Naive thymus-derived CD4-positive, alpha-beta T cell (primary cell): Measurements from ENCODE around the gene CD300LB. TPM values are rescaled to one million over a fixed set of nuclear protein-coding genes. Genes with fewer than 3 reads are reported as not detected.

ENCODE experiments used
- ATAC-seq: fragments of 150-1000 bp; cut with Tn5 transposase; 2 replicates; pipeline ENCODE4 v1.10.0; 2021; ENCODE audit warnings: mild to moderate bottlenecking, moderate library complexity
- CTCF ChIA-PET: fragments of 350-600 bp; sonication (Branson Sonifier 250); formaldehyde crosslinking; loops from one replicate; lab custom pipeline; 2021; ENCODE audit warnings: antibody characterized with exemption; lab: Charles Lee
- POLR2A ChIA-PET: fragments of 350-600 bp; sonication (Branson Sonifier 250); formaldehyde crosslinking; loops from one replicate; lab custom pipeline; 2021; ENCODE audit warnings: antibody characterized with exemption, inconsistent platforms; lab: Charles Lee
- DNase-seq, 9 donors: peaks; one replicate each; pipeline versions ENCODE4 v3.0.0 to v3.0.0-alpha.2; 2020 to 2022; ENCODE audit warnings: mixed read lengths in 1 of 9
- H3K27ac ChIP-seq: one replicate; pipeline ENCODE4 v1.7.0; 2013; ENCODE audit warnings: mild to moderate bottlenecking, low read depth, low read length, moderate library complexity
- H3K27me3 ChIP-seq, 2 donors: one replicate each; pipeline ENCODE4 v1.7.0; 2013; ENCODE audit warnings: low read length in 2 of 2, mild to moderate bottlenecking in 2 of 2, moderate library complexity in 2 of 2; ENCODE audit not compliant: control insufficient read depth in 2 of 2, insufficient read depth in 2 of 2
- H3K36me3 ChIP-seq, 3 experiments: 1 replicate in 2 of 3; 2 replicates in 1 of 3; pipeline ENCODE4 v1.7.0; 2013; ENCODE audit warnings: low read length in 3 of 3, mild to moderate bottlenecking in 3 of 3, moderate library complexity in 1 of 3; ENCODE audit not compliant: insufficient read depth in 3 of 3, control insufficient read depth in 2 of 3
- H3K4me1 ChIP-seq, 2 donors: one replicate each; pipeline ENCODE4 v1.7.0; 2013; ENCODE audit warnings: low read length in 2 of 2, mild to moderate bottlenecking in 2 of 2, moderate library complexity in 1 of 2; ENCODE audit not compliant: control insufficient read depth in 2 of 2, insufficient read depth in 2 of 2
- H3K4me3 ChIP-seq: 2 replicates; pipeline ENCODE4 v1.7.0; 2013; ENCODE audit warnings: mild to moderate bottlenecking, low read length
- H3K9me3 ChIP-seq, 3 experiments: 1 replicate in 2 of 3; 2 replicates in 1 of 3; pipeline ENCODE4 v1.7.0; 2013; ENCODE audit warnings: low read length in 3 of 3; ENCODE audit not compliant: control insufficient read depth in 2 of 3
- H3K27ac Mint-ChIP-seq, 9 donors: one replicate each; pipeline ENCODE4 v1.8.0; 2020 to 2022; ENCODE audit warnings: mixed read lengths in 9 of 9, mild to moderate bottlenecking in 8 of 9, moderate library complexity in 5 of 9, inconsistent platforms in 2 of 9
- H3K27me3 Mint-ChIP-seq, 5 donors: one replicate each; pipeline ENCODE4 v1.8.0; 2021 to 2022; ENCODE audit warnings: mixed read lengths in 5 of 5, mild to moderate bottlenecking in 1 of 5
- H3K36me3 Mint-ChIP-seq, 5 donors: one replicate each; pipeline ENCODE4 v1.8.0; 2020 to 2022; ENCODE audit warnings: mixed read lengths in 5 of 5, mild to moderate bottlenecking in 3 of 5, inconsistent platforms in 1 of 5
- H3K4me1 Mint-ChIP-seq, 7 donors: one replicate each; pipeline ENCODE4 v1.8.0; 2020 to 2022; ENCODE audit warnings: mixed read lengths in 7 of 7, mild to moderate bottlenecking in 3 of 7, inconsistent platforms in 1 of 7
- H3K4me3 Mint-ChIP-seq, 10 donors: one replicate each; pipeline ENCODE4 v1.8.0; 2020 to 2022; ENCODE audit warnings: mild to moderate bottlenecking in 10 of 10, mixed read lengths in 10 of 10, moderate library complexity in 6 of 10, inconsistent platforms in 2 of 10
- H3K9me3 Mint-ChIP-seq, 11 donors: one replicate each; pipeline ENCODE4 v1.8.0; 2020 to 2022; ENCODE audit warnings: mixed read lengths in 11 of 11, mild to moderate bottlenecking in 4 of 11, inconsistent platforms in 1 of 11, moderate library complexity in 1 of 11
- intact Hi-C, 2 donors: fragments of 100-400 bp; cut with micrococcal nuclease; formaldehyde crosslinking; loops; one replicate each; pipeline ENCODE4 v1.15.1; 2023
- polyA plus RNA-seq, 2 donors: library from polyadenylated mRNA; unstranded; fragments of 300-500 nt; fragmentation: Illumina TruSeq; gene quantifications; one replicate each; pipeline ENCODE4 v1.2.3, GENCODE V29; 2021
- total RNA-seq, 6 experiments: library from RNA in 5 of 6; stranded (reverse) in 5 of 6; gene quantifications; 1 replicate in 5 of 6; 2 replicates in 1 of 6; pipeline ENCODE4 v1.2.3 and lab custom pipeline; 2021 to 2026

Gene CD300LB
- total and polyA plus RNA-seq, 7 experiments from 2014 or later = 0.27 to 23.9 (median 2.0) TPM; not detected in 3

- Mint-ChIP-seq H3K27me3 (peaks cover 16 to 43% (median 26%) of the 10 kb centered on the region in 5 donors), H3K36me3 (peaks cover 0 to 3% (median 0%) of the 10 kb centered on the region in 5 donors), H3K4me1 (peaks cover 0 to 13% (median 0%) of the 10 kb centered on the region in 7 donors), H3K27ac (no peak overlapping the region), H3K4me3 (no peak overlapping the region), H3K9me3 (peaks cover 0 to 10% (median 4%) of the 10 kb centered on the region in 11 donors)
- peak in 1 of 9 donors; percentile 6 for DNase-seq
- no peaks in the 10 kb centered on the region for H3K36me3 ChIP-seq
- H3K4me3 ChIP-seq = no peak overlapping the region
- H3K27me3 ChIP-seq = no peaks in the 10 kb centered on the region
- no peak for ATAC-seq
- CTCF ChIA-PET = no interaction called here
- intact Hi-C loops = no loop called here
- H3K27ac ChIP-seq = no peak overlapping the region
- POLR2A ChIA-PET = no interaction called here
- H3K9me3 ChIP-seq = no peaks in the 10 kb centered on the region
- no peaks in the 10 kb centered on the region for H3K4me1 ChIP-seq
Observed at GRCh38 chr17:74524653-74525464, 6.4 kb downstream of the CD300LB start.

GRCh38 chr17:74523308-74523707 is 8.0 kb downstream of the CD300LB start:
- H3K4me1 Mint-ChIP-seq = peaks cover 0 to 13% (median 0%) of the 10 kb centered on the region in 7 donors
- H3K27ac Mint-ChIP-seq = no peak overlapping the region
- DNase-seq = no peak
- H3K27ac ChIP-seq = no peak overlapping the region
- H3K9me3 Mint-ChIP-seq = peaks cover 0 to 18% (median 9%) of the 10 kb centered on the region in 11 donors
- H3K27me3 ChIP-seq = no peaks in the 10 kb centered on the region
- H3K4me3 ChIP-seq = no peak overlapping the region
- H3K4me1 ChIP-seq = no peaks in the 10 kb centered on the region
- peaks cover 14 to 44% (median 30%) of the 10 kb centered on the region in 5 donors for H3K27me3 Mint-ChIP-seq
- POLR2A ChIA-PET = no interaction called here
- ATAC-seq = no peak
- no peaks in the 10 kb centered on the region for H3K36me3 ChIP-seq
- intact Hi-C loops = no loop called here
- peaks cover 0 to 5% (median 3%) of the 10 kb centered on the region in 5 donors for H3K36me3 Mint-ChIP-seq
- CTCF ChIA-PET = no interaction called here
- H3K9me3 ChIP-seq = no peaks in the 10 kb centered on the region
- H3K4me3 Mint-ChIP-seq = no peak overlapping the region

GRCh38 chr17:74522381-74523105 is 8.7 kb downstream of the CD300LB start:
- peaks cover 17 to 48% (median 32%) of the 10 kb centered on the region in 5 donors for H3K27me3 Mint-ChIP-seq
- H3K9me3 Mint-ChIP-seq = peaks cover 3 to 26% (median 12%) of the 10 kb centered on the region in 11 donors
- Histone ChIP-seq H3K27me3 (no peaks in the 10 kb centered on the region), H3K4me1 (no peaks in the 10 kb centered on the region), H3K4me3 (no peak overlapping the region), H3K36me3 (no peaks in the 10 kb centered on the region), H3K9me3 (no peaks in the 10 kb centered on the region), H3K27ac (no peak overlapping the region)
- DNase-seq (peak in 1 of 9 donors; percentile 8), ATAC-seq (no peak)
- no peak overlapping the region for H3K4me3 Mint-ChIP-seq
- ChIA-PET CTCF (no interaction called here), POLR2A (no interaction called here)
- intact Hi-C loops = no loop called here
- H3K4me1 Mint-ChIP-seq = peaks cover 0 to 13% (median 0%) of the 10 kb centered on the region in 7 donors
- H3K27ac Mint-ChIP-seq = no peak overlapping the region
- H3K36me3 Mint-ChIP-seq = peaks cover 0 to 8% (median 5%) of the 10 kb centered on the region in 5 donors

DNA sequence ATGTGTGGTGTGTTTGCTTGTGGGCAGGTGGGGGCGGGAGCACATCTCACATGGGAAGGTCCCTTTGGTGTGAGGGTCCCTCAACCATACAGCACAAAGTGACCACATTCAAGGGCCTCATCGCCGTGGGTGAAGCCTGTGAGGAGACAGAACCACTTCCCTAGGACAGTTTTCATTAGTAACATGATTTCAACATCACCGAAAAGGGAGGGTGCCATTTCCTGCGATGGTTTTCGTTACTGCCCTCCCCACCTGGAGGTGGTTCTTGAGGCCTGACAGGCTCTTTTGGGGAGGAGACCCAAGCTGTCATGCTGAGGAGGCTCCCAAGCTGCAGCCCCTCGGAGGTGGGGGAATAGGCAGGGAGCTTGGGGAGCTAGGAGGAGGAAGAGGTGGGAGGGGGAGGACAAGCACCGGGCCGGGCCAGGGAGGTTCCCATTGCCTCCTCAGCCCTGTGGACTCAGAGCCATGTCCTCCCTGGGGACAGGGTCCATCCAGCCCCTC is 9.5 kb downstream of the CD300LB start:
- H3K9me3 Mint-ChIP-seq = peaks cover 3 to 34% (median 14%) of the 10 kb centered on the region in 11 donors
- H3K36me3 ChIP-seq = no peaks in the 10 kb centered on the region
- H3K4me3 Mint-ChIP-seq = no peak overlapping the region
- intact Hi-C loops = no loop called here
- no peaks in the 10 kb centered on the region for H3K9me3 ChIP-seq
- no peak overlapping the region for H3K27ac Mint-ChIP-seq
- ChIA-PET POLR2A (no interaction called here), CTCF (no interaction called here)
- H3K27me3 Mint-ChIP-seq = peaks cover 21 to 53% (median 32%) of the 10 kb centered on the region in 5 donors
- DNase-seq (peak in 1 of 9 donors; percentile 22), ATAC-seq (peak; percentile 64)
- H3K4me3 ChIP-seq = no peak overlapping the region
- H3K27me3 ChIP-seq = no peaks in the 10 kb centered on the region
- no peaks in the 10 kb centered on the region for H3K4me1 ChIP-seq
- H3K4me1 Mint-ChIP-seq = peaks cover 0 to 13% (median 0%) of the 10 kb centered on the region in 7 donors
- no peak overlapping the region for H3K27ac ChIP-seq
- peaks cover 0 to 9% (median 5%) of the 10 kb centered on the region in 5 donors for H3K36me3 Mint-ChIP-seq

DNA sequence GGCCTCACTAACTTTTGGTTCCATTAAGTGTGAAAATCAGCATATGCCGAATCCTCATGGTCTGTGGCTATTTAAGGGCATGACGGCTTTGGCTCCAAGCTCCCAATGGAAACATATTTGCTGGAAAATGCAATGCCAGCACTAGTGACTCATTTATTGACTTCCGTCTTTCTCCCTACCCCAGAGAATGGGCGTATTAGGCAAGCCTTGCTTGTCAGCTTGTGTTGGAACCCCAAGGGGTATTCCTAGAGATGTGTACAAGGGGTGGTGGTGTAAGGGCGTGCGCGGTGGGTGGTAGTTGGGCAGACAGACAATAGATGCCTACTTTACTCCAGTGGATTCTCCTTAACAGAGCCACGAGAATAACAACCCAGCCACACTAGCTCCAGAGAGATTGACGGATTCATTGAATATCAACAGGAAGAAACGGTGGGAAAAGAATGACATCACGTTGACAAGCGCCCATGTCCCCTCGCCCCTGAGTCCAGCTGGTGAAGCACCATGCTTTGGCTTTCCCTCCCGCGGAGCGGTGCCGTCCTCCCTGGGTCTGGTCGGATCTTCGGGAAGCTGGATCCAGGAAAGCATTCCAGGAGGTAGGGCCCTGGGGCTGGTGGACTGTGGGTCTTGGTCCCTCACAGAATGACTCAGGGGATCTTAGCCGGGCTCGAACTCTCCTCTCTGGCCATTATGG is 10.3 kb downstream of the CD300LB start:
- ChIA-PET POLR2A (no interaction called here), CTCF (no interaction called here)
- DNase-seq (peak in 1 of 9 donors; percentile 19), ATAC-seq (peak; percentile 67)
- Histone ChIP-seq H3K4me1 (no peaks in the 10 kb centered on the region), H3K27ac (no peak overlapping the region), H3K9me3 (no peaks in the 10 kb centered on the region), H3K36me3 (no peaks in the 10 kb centered on the region), H3K4me3 (no peak overlapping the region), H3K27me3 (no peaks in the 10 kb centered on the region)
- H3K4me3 Mint-ChIP-seq = peak overlapping the region in 1 of 10 donors; percentile 7
- H3K27ac Mint-ChIP-seq = no peak overlapping the region
- peaks cover 0 to 13% (median 0%) of the 10 kb centered on the region in 7 donors for H3K4me1 Mint-ChIP-seq
- peaks cover 21 to 50% (median 32%) of the 10 kb centered on the region in 5 donors for H3K27me3 Mint-ChIP-seq
- peaks cover 3 to 34% (median 14%) of the 10 kb centered on the region in 11 donors for H3K9me3 Mint-ChIP-seq
- peaks cover 0 to 9% (median 5%) of the 10 kb centered on the region in 5 donors for H3K36me3 Mint-ChIP-seq
- intact Hi-C loops = no loop called here

DNA sequence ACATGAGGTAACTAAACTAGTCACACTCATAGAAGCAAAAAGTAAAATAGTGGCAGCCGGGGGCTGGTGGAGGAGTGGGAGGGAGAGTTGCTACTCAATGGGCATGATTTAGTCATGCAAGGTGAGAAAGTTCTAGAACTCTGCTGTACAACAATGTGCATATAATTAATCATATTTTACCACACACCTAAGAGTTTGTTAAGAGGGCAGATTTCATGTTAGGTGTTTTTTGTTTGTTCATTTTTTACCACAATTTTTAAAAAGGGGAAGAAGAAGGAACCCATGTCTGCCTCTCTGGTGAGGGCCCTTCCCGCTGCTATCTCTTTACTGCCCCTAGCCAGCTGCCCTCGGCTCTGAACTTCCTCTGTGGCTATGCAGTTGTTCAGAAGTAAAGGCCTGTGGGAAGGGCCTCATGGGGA is 11.2 kb downstream of the CD300LB start:
- Mint-ChIP-seq H3K4me1 (peaks cover 0 to 13% (median 0%) of the 10 kb centered on the region in 7 donors), H3K9me3 (peaks cover 3 to 34% (median 14%) of the 10 kb centered on the region in 11 donors), H3K27ac (no peak overlapping the region), H3K27me3 (peaks cover 21 to 44% (median 32%) of the 10 kb centered on the region in 5 donors), H3K4me3 (no peak overlapping the region), H3K36me3 (peaks cover 0 to 9% (median 5%) of the 10 kb centered on the region in 5 donors)
- DNase-seq (peak in 1 of 9 donors; percentile 22), ATAC-seq (peak; percentile 76)
- no peaks in the 10 kb centered on the region for H3K4me1 ChIP-seq
- CTCF ChIA-PET = no interaction called here
- POLR2A ChIA-PET = no interaction called here
- intact Hi-C loops = no loop called here
- no peaks in the 10 kb centered on the region for H3K36me3 ChIP-seq
- no peaks in the 10 kb centered on the region for H3K27me3 ChIP-seq
- no peak overlapping the region for H3K4me3 ChIP-seq
- no peak overlapping the region for H3K27ac ChIP-seq
- no peaks in the 10 kb centered on the region for H3K9me3 ChIP-seq
